Measurements from ENCODE around the gene PYGB.

The PYGB gene

DNA sequence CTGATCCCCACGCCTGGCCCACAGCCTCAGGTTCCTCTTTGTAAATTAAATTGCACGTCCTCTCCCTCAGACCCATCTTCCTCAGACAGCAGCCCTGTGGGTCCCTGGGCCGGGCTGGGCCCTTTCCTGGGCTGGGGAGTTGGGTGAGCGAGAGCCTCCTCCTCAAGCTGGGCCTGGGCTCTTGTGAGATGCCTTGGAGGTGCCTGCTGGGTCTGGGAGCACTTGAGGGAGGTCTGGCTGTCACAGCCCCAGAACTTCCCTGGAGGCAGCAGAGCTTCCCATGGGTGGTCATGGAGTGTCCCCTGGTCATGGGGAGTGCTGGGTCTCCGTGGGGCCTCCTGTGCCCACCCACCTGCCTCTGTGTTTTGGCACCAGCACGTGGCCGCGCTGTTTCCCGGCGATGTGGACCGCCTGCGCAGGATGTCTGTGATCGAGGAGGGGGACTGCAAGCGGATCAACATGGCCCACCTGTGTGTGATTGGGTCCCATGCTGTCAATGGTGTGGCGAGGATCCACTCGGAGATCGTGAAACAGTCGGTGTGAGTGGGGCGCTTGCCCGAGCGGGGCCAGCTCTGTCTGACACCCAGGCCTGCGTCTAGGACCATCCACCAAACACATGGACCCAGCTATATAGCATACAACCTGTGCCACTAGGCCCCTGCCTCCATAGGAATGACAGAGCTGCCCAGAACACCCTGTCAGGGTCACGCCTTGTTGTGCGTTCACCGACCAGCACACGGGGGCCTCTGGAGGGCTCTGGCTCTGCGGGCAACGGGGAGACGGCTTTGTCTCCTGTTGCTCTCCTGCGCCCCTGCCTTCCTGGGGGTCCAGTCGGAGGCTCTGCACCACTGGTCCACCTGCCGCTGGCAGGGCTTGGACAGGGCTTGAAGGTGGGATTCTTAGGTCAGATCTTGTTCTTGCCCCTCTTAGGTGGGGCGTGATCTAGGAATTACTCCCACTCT is 33.0 kb downstream of the PYGB start:
- TF ChIP-seq, protein P1, sequence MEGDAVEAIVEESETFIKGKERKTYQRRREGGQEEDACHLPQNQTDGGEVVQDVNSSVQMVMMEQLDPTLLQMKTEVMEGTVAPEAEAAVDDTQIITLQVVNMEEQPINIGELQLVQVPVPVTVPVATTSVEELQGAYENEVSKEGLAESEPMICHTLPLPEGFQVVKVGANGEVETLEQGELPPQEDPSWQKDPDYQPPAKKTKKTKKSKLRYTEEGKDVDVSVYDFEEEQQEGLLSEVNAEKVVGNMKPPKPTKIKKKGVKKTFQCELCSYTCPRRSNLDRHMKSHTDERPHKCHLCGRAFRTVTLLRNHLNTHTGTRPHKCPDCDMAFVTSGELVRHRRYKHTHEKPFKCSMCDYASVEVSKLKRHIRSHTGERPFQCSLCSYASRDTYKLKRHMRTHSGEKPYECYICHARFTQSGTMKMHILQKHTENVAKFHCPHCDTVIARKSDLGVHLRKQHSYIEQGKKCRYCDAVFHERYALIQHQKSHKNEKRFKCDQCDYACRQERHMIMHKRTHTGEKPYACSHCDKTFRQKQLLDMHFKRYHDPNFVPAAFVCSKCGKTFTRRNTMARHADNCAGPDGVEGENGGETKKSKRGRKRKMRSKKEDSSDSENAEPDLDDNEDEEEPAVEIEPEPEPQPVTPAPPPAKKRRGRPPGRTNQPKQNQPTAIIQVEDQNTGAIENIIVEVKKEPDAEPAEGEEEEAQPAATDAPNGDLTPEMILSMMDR (conservative IDR thresholded peaks at IDR 0.05): no peak
- peak overlapping the region; percentile 94 for H3K27ac ChIP-seq

DNA sequence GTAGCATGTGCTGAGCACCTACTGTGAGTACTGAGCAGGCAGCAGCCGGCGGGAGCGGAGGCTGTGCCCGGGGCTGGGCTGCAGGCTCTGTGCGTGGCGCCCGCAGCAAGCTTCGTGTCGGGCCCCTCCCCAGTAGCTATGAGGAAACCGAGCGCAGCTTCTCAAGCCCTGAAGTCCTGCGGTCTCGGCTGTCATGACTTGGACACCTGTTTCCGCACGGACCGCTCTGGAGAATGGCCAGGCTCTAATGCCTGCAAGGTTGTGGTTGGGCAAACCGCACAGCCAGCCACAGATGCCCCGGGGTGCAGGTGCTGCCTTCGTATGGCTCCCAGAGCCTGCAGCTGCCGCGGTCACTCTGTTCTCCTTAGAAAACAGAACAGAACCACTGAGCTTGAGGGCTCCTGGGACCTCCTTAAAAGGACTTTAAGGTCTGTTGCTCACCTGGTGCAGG is 33.7 kb downstream of the PYGB start:
- TF ChIP-seq, protein P1 (conservative IDR thresholded peaks at IDR 0.05): no peak
- H3K27ac ChIP-seq: peak overlapping the region; percentile 94

DNA sequence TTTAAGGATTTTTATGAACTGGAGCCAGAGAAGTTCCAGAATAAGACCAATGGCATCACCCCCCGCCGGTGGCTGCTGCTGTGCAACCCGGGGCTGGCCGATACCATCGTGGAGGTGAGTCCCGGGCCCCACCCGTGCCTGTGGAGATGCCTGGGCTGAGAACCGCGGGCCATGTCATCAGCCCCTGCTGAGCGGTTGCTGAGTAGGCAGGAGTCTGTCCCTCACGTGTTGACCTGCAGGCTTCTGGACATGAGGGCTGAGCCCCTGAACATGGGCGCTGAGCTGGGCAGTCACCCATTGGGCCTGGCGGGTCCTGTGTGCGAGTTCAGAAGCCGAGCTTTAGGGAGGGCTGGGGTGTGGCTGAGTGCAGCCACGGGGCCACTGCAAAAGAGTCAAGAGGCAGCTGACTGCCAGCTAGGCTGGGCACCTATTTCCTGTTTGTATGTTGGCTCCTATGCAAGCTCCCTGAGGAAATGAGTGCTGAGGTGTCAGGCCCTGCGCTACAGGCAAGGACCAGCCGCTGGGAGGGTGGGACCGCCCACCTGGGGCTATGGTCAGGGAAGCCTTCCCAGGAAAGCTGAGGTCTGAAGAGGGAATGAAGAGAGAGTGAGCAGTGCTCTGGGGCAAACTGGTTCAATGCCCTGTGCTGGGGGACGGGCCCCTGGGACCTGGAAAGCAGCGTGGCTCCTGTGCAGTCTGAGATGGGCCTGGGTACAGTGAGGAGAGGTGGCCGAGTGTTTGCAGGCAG is 34.3 kb downstream of the PYGB start:
- peak overlapping the region; percentile 94 for H3K27ac ChIP-seq

DNA sequence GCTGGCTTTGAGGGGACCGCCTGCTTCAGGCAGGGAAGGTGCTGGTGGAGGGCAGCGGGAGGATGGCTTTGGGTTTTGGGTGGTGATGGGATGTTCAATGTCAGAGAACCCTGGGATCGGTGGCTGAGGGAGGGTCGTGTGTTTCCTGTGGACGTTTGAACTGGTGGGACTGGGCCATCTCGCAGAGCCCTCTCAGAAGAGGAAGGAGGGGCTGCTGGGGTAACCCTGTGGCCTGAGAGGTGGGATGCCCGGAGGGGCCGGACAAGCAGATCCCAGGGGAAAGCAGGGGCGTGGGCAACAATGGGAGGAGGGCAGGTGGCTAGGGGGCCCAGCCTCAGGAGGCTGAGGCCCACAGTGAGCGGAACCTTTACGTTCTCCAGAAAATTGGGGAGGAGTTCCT is 34.9 kb downstream of the PYGB start:
- TF ChIP-seq, protein P1 (conservative IDR thresholded peaks at IDR 0.05): no peak
- peak overlapping the region; percentile 94; the same call in 1 of the 2 replicates for H3K27ac ChIP-seq

More for the DNA sequence above, 34.3 kb downstream of the PYGB start:
- TF ChIP-seq, protein P1 (conservative IDR thresholded peaks at IDR 0.05): no peak

DNA sequence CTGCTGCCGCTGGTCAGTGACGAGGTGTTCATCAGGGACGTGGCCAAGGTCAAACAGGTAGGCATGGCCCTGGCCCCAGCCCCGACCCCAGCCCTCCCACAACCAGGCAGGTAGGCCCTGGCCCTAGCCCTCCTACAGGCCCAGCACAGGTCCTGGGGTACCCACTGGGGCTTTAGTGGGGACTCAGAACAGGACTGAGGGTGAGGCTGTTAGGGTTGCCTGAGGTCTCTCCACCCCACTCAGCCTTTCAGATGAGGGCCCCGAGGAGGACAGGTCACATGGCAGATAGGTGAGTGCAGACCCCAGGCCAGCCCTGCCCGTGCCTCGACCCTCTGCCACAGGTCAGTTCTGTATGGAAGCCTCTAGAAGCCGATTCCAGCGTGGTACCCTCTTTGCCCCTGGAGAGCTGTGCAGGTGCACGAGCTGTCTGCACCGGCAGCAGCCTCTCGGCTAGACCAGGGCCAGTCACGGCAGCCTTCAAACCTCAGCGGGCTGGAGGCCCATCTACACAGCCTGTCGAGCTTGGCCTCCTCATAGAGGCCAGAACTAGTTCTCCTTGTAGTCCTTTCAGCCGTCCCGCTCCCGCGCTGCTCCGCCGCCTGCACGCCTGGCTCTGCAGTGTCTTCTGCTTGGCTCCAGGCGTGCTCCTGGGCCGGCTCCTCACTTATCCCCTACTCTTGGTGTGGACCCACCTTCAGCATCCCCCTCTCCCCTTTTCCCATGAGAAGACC is 35.5 kb downstream of the PYGB start:
- TF ChIP-seq, protein P1 (conservative IDR thresholded peaks at IDR 0.05): no peak
- H3K27ac ChIP-seq: no peak overlapping the region

DNA sequence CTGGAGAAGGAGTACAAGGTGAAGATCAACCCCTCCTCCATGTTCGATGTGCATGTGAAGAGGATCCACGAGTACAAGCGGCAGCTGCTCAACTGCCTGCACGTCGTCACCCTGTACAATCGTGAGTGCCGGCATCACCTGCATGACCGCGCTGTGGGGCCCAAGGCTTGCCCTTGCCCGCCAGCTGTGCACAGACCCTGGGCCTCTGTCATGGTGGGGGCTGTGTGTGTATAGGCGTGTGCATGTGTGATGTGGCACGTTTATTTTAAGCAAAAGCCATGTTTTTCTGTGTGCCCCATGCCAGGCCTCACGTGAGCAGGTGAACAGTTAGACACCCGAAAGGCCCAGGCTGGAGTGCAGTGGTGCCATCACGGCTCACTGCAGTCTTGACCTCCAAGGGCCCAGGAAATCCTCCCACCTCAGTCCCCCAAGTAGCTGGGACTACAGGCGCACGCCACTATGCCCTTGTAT is 36.3 kb downstream of the PYGB start:
- no peak overlapping the region for H3K27ac ChIP-seq
- TF ChIP-seq, protein P1 (conservative IDR thresholded peaks at IDR 0.05): no peak

Data from VCaP (cell line).